ENCODE results near the gene OAS3.

OAS3 gene

DNA sequence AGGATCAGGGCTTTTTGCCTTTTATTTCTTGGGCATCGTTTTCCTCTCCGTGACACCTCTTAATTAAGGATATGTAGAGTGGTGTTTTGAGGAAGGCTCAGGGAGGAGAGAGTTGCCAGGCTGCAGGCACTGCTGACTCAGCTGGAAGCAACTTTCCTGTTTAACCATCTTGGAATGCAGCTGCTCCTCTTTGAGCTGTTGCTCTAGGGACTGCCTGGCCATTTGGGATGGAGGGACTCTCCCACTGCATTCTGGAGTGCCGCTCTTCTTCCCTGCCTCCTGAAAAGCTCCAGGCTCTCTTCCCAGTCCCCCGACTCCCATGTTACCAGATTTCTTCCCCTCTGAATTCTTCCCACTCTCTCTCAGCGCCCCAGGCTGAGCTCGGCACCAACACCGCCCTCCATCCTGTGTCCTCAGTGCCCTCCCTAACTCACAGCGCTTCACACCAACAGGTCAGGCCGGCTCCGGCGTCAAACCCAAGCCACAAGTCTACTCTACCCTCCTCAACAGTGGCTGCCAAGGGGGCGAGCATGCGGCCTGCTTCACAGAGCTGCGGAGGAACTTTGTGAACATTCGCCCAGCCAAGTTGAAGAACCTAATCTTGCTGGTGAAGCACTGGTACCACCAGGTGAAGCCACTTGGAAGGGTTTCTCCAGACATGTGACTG, 5.9 kb downstream of the OAS3 start:
- ATAC-seq (ENCODE audit: insufficient read depth, low read depth), result no peak
- Histone ChIP-seq H3K4me1 (ENCODE audit: insufficient read depth, low read length) (peaks cover 16% of the 10 kb centered on the region), H3K27ac (ENCODE audit: low read length) (no peak overlapping the region), H3K4me3 (ENCODE audit: low read depth in 1 of 2, low read length in 2 of 2) (no peak overlapping the region), H3K9ac (ENCODE audit: low read depth, low read length) (no peak overlapping the region), H3K9me3 (ENCODE audit: insufficient read depth, low read length, severe bottlenecking) (no peaks in the 10 kb centered on the region), H3K79me2 (ENCODE audit: insufficient read depth, low read length) (0 out of 2 replicates have a peak, but pooled peaks cover 3% of the 10 kb centered on the region), H2AFZ (ENCODE audit: low read depth, low read length) (no peak overlapping the region), H3K27me3 (ENCODE audit: insufficient read depth, low read length, poor library complexity) (no peaks in the 10 kb centered on the region), H3K4me2 (ENCODE audit: insufficient read depth, low read length) (no peak overlapping the region), H3K36me3 (ENCODE audit: insufficient read depth, low read length) (peaks cover 51% of the 10 kb centered on the region), H4K20me1 (ENCODE audit: insufficient read depth, low read length) (no peaks in the 10 kb centered on the region)
- DNase-seq, result no peak
- TF ChIP-seq EZH2 (IDR thresholded peaks at IDR 0.05; ENCODE audit: borderline replicate concordance, low read depth, low read length, severe bottlenecking), result no peak
- TF ChIP-seq, protein P1, sequence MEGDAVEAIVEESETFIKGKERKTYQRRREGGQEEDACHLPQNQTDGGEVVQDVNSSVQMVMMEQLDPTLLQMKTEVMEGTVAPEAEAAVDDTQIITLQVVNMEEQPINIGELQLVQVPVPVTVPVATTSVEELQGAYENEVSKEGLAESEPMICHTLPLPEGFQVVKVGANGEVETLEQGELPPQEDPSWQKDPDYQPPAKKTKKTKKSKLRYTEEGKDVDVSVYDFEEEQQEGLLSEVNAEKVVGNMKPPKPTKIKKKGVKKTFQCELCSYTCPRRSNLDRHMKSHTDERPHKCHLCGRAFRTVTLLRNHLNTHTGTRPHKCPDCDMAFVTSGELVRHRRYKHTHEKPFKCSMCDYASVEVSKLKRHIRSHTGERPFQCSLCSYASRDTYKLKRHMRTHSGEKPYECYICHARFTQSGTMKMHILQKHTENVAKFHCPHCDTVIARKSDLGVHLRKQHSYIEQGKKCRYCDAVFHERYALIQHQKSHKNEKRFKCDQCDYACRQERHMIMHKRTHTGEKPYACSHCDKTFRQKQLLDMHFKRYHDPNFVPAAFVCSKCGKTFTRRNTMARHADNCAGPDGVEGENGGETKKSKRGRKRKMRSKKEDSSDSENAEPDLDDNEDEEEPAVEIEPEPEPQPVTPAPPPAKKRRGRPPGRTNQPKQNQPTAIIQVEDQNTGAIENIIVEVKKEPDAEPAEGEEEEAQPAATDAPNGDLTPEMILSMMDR (IDR thresholded peaks at IDR 0.05; ENCODE audit: borderline replicate concordance, extremely low read depth, low read length, poor library complexity, severe bottlenecking), result no peak

DNA sequence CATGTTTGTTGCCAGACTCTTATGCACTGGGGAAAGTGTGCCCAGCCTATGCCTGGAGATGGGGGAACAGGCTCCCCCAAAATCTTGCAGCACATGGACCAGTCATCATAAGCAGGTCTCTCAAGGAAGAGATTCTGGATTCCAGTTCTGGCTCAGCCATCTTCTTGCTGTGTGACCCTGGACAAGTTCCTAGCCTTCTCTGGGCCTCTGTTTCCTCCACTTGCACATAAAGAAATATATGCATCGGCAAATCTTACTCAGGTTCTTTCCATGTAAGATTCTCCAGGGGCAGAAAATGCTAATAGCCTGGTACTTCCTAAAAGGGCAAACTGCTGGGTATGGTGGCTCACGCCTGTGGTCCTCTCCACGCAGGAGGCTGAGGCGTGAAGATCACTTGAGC, 7.2 kb downstream of the OAS3 start:
- H3K27me3 ChIP-seq (ENCODE audit: insufficient read depth, low read length, poor library complexity), result no peaks in the 10 kb centered on the region
- DNase-seq (no peak), ATAC-seq (ENCODE audit: insufficient read depth, low read depth) (no peak)
- no peak overlapping the region for H3K9ac ChIP-seq (ENCODE audit: low read depth, low read length)
- H3K4me1 ChIP-seq (ENCODE audit: insufficient read depth, low read length), result peaks cover 2% of the 10 kb centered on the region
- no peak overlapping the region for H3K4me2 ChIP-seq (ENCODE audit: insufficient read depth, low read length)
- H3K9me3 ChIP-seq (ENCODE audit: insufficient read depth, low read length, severe bottlenecking), result no peaks in the 10 kb centered on the region
- H3K36me3 ChIP-seq (ENCODE audit: insufficient read depth, low read length), result peaks cover 51% of the 10 kb centered on the region
- H4K20me1 ChIP-seq (ENCODE audit: insufficient read depth, low read length), result no peaks in the 10 kb centered on the region
- H3K27ac ChIP-seq (ENCODE audit: low read length), result no peak overlapping the region
- no peak overlapping the region for H3K4me3 ChIP-seq (ENCODE audit: low read depth in 1 of 2, low read length in 2 of 2)
- TF ChIP-seq, protein P1 (IDR thresholded peaks at IDR 0.05; ENCODE audit: borderline replicate concordance, extremely low read depth, low read length, poor library complexity, severe bottlenecking), result no peak
- no peak for TF ChIP-seq EZH2 (IDR thresholded peaks at IDR 0.05; ENCODE audit: borderline replicate concordance, low read depth, low read length, severe bottlenecking)
- no peaks in the 10 kb centered on the region for H3K79me2 ChIP-seq (ENCODE audit: insufficient read depth, low read length)
- no peak overlapping the region for H2AFZ ChIP-seq (ENCODE audit: low read depth, low read length)

DNA sequence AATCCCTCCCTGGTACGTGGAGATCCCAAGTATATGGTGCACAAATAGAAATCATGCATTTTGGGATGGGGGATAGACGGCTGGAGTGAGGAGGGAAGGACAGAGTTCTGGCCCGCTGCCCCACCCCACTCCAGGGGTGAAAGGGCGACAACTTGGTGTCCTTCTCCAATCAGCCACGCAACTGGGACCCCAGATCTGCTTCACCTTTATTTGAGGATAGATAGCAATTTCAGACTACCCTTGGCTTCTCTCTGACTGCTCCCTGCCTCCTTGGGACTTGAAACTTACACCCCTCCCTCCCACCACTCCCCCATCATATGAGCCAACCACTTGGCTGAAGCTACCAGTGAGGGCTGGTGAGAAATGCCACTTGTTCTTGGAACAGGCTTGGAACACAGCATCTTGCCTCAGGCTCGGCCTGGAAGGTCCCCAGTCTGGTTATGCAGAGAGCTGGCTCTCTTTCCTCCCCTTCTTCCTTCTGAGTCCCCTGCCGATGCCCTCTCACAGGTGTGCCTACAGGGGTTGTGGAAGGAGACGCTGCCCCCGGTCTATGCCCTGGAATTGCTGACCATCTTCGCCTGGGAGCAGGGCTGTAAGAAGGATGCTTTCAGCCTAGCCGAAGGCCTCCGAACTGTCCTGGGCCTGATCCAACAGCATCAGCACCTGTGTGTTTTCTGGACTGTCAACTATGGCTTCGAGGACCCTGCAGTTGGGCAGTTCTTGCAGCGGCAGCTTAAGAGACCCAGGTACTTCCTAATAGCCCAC, 8.1 kb downstream of the OAS3 start:
- Histone ChIP-seq H3K9me3 (ENCODE audit: insufficient read depth, low read length, severe bottlenecking) (no peaks in the 10 kb centered on the region), H3K79me2 (ENCODE audit: insufficient read depth, low read length) (no peaks in the 10 kb centered on the region), H3K27ac (ENCODE audit: low read length) (no peak overlapping the region), H2AFZ (ENCODE audit: low read depth, low read length) (no peak overlapping the region), H3K4me2 (ENCODE audit: insufficient read depth, low read length) (no peak overlapping the region), H3K4me1 (ENCODE audit: insufficient read depth, low read length) (no peaks in the 10 kb centered on the region), H3K36me3 (ENCODE audit: insufficient read depth, low read length) (peaks cover 55% of the 10 kb centered on the region), H3K4me3 (ENCODE audit: low read depth in 1 of 2, low read length in 2 of 2) (no peak overlapping the region), H3K9ac (ENCODE audit: low read depth, low read length) (no peak overlapping the region), H3K27me3 (ENCODE audit: insufficient read depth, low read length, poor library complexity) (no peaks in the 10 kb centered on the region), H4K20me1 (ENCODE audit: insufficient read depth, low read length) (no peaks in the 10 kb centered on the region)
- ATAC-seq (ENCODE audit: insufficient read depth, low read depth) (no peak), DNase-seq (no peak)
- no peak for TF ChIP-seq EZH2 (IDR thresholded peaks at IDR 0.05; ENCODE audit: borderline replicate concordance, low read depth, low read length, severe bottlenecking)
- TF ChIP-seq, protein P1 (IDR thresholded peaks at IDR 0.05; ENCODE audit: borderline replicate concordance, extremely low read depth, low read length, poor library complexity, severe bottlenecking), result no peak

All from DND-41 (cell line).